Keratinocyte (primary cell): ENCODE measurements around the gene PCCA. TPM values are rescaled to one million over a fixed set of nuclear protein-coding genes. Genes with fewer than 3 reads are reported as not detected.

Experiments
- DNase-seq: peaks from one replicate; pipeline ENCODE4 v3.0.0-alpha.2; 2011; ENCODE audit warnings: low read depth, missing footprints, low spot score
- FAIRE-seq: peaks from 2 replicates; lab custom pipeline; 2011; peaks lifted over from hg19 to GRCh38; lab: Jason Lieb, UNC
- H2AFZ ChIP-seq: 2 replicates; pipeline ENCODE4 v1.6.0; 2012; ENCODE audit warnings: low read length, control low read depth, inconsistent platforms; ENCODE audit not compliant: control insufficient read depth
- H3K27ac ChIP-seq: 2 replicates; pipeline ENCODE4 v1.5.1; 2011; ENCODE audit warnings: low read length; ENCODE audit not compliant: control insufficient read depth, insufficient read depth
- H3K27me3 ChIP-seq: 3 replicates; pipeline ENCODE4 v1.6.0; 2011; ENCODE audit warnings: low read length; ENCODE audit not compliant: control insufficient read depth, insufficient read depth; ENCODE audit errors: extremely low read depth
- H3K36me3 ChIP-seq, 2 experiments: 2 replicates in 1 of 2; 3 replicates in 1 of 2; pipeline ENCODE4 v1.5.1; 2011; ENCODE audit warnings: low read length in 2 of 2, mild to moderate bottlenecking in 1 of 2; ENCODE audit not compliant: control insufficient read depth in 2 of 2, insufficient read depth in 2 of 2; ENCODE audit errors: extremely low read depth in 1 of 2
- H3K4me1 ChIP-seq: 3 replicates; pipeline ENCODE4 v1.5.1; 2011; ENCODE audit warnings: low read length; ENCODE audit not compliant: control insufficient read depth, insufficient read depth; ENCODE audit errors: extremely low read depth
- H3K4me2 ChIP-seq: 3 replicates; pipeline ENCODE4 v1.6.0; 2011; ENCODE audit warnings: low read depth, low read length; ENCODE audit not compliant: control insufficient read depth, insufficient read depth; ENCODE audit errors: extremely low read depth
- H3K4me3 ChIP-seq, 3 experiments: fragments of 200-600 bp in 1 of 3; sonication (generic) in 1 of 3; 2 replicates in 2 of 3; 3 replicates in 1 of 3; pipeline ENCODE4 v1.5.1; 2011 to 2016; ENCODE audit warnings: low read length in 3 of 3, mild to moderate bottlenecking in 3 of 3, control low read depth in 2 of 3, inconsistent platforms in 1 of 3, low read depth in 1 of 3, mixed read lengths in 1 of 3, mixed run types in 1 of 3, moderate library complexity in 1 of 3; ENCODE audit not compliant: control insufficient read depth in 2 of 3, insufficient read depth in 2 of 3; ENCODE audit errors: extremely low read depth in 1 of 3
- H3K79me2 ChIP-seq: 2 replicates; pipeline ENCODE4 v1.6.0; 2012; ENCODE audit warnings: low read length; ENCODE audit not compliant: control insufficient read depth, insufficient read depth
- H3K9ac ChIP-seq: 3 replicates; pipeline ENCODE4 v1.6.0; 2011; ENCODE audit warnings: low read length; ENCODE audit not compliant: control insufficient read depth, insufficient read depth; ENCODE audit errors: extremely low read depth
- H3K9me1 ChIP-seq: 3 replicates; pipeline ENCODE4 v1.6.0; 2011; ENCODE audit warnings: low read length; ENCODE audit not compliant: control insufficient read depth, insufficient read depth; ENCODE audit errors: extremely low read depth
- H3K9me3 ChIP-seq: 2 replicates; pipeline ENCODE4 v1.5.1; 2012; ENCODE audit warnings: low read depth, low read length; ENCODE audit not compliant: control insufficient read depth
- H4K20me1 ChIP-seq: 3 replicates; pipeline ENCODE4 v1.6.0; 2011; ENCODE audit warnings: low read length; ENCODE audit not compliant: control insufficient read depth, insufficient read depth; ENCODE audit errors: extremely low read depth
- EZH2 ChIP-seq: IDR thresholded peaks from one replicate; pipeline ENCODE4 v1.6.1; 2012; ENCODE audit warnings: inconsistent platforms, mild to moderate bottlenecking, low read length, moderate library complexity
- dilution Hi-C: fragments of 300-500 bp; cut with MboI; formaldehyde crosslinking; loops from one replicate; pipeline ENCODE4 v1.7.0; 2020; ENCODE audit warnings: low sequenced_read_pairs; ENCODE audit not compliant: extremely low pct_ligation_motif_present
- polyA plus RNA-seq, 5 experiments: library from polyadenylated mRNA; depleted of rRNA in 3 of 5; stranded (reverse) in 3 of 5; stranded (forward) in 1 of 5; unstranded in 1 of 5; fragments of >200 nt; gene quantifications; 1 replicate in 1 of 5; 2 replicates in 3 of 5; 3 replicates in 1 of 5; pipeline versions ENCODE4 v1.2.1 to v1.2.3, GENCODE V29; 2011 to 2012; ENCODE audit warnings: missing spikeins in 2 of 5, low read depth in 1 of 5, low replicate concordance in 1 of 5
- TF ChIP-seq, protein P1 (sequence below), 3 experiments: IDR thresholded peaks in 1 of 3; conservative IDR thresholded peaks in 1 of 3; optimal IDR thresholded peaks in 1 of 3; 2 replicates in 2 of 3; 3 replicates in 1 of 3; pipeline versions ENCODE3 to v1.5.1; 2011; ENCODE audit warnings: low read length in 3 of 3, mild to moderate bottlenecking in 3 of 3, moderate library complexity in 2 of 3, control low read depth in 1 of 3, inconsistent platforms in 1 of 3; ENCODE audit not compliant: insufficient read depth in 2 of 3; ENCODE audit errors: extremely low read depth in 1 of 3

PCCA gene
- polyA plus RNA-seq, 1 donor (not counting 4 experiments of a cell fraction or from before 2014, with no cell fraction given) = 8.1 TPM

- FAIRE-seq (peak; percentile 71), DNase-seq (no peak)
- no peaks in the 10 kb centered on the region for H3K9me1 ChIP-seq
- no peaks in the 10 kb centered on the region for H4K20me1 ChIP-seq
- H3K36me3 ChIP-seq = no peaks in the 10 kb centered on the region
- H3K4me3 ChIP-seq = no peak overlapping the region
- no peak overlapping the region for H2AFZ ChIP-seq
- H3K79me2 ChIP-seq = no peaks in the 10 kb centered on the region
- dilution Hi-C loops = no loop called here
- peaks cover 7% of the 10 kb centered on the region for H3K4me1 ChIP-seq
- H3K4me2 ChIP-seq = no peak overlapping the region
- H3K9me3 ChIP-seq = no peaks in the 10 kb centered on the region
- H3K27me3 ChIP-seq = no peaks in the 10 kb centered on the region
- H3K9ac ChIP-seq = no peak overlapping the region
- no peak overlapping the region for H3K27ac ChIP-seq
- TF ChIP-seq EZH2 = no peak
- TF ChIP-seq, protein P1, sequence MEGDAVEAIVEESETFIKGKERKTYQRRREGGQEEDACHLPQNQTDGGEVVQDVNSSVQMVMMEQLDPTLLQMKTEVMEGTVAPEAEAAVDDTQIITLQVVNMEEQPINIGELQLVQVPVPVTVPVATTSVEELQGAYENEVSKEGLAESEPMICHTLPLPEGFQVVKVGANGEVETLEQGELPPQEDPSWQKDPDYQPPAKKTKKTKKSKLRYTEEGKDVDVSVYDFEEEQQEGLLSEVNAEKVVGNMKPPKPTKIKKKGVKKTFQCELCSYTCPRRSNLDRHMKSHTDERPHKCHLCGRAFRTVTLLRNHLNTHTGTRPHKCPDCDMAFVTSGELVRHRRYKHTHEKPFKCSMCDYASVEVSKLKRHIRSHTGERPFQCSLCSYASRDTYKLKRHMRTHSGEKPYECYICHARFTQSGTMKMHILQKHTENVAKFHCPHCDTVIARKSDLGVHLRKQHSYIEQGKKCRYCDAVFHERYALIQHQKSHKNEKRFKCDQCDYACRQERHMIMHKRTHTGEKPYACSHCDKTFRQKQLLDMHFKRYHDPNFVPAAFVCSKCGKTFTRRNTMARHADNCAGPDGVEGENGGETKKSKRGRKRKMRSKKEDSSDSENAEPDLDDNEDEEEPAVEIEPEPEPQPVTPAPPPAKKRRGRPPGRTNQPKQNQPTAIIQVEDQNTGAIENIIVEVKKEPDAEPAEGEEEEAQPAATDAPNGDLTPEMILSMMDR (optimal IDR thresholded peaks at IDR 0.05 in 1 of 3, IDR thresholded peaks at IDR 0.05 in 1 of 3, conservative IDR thresholded peaks at IDR 0.05 in 1 of 3; ENCODE audit: extremely low read depth in 1 of 3, insufficient read depth in 2 of 3, low read length in 3 of 3) = no peak
Measured at GRCh38 chr13:100124265-100124664, 35.4 kb downstream of the PCCA start.

DNA sequence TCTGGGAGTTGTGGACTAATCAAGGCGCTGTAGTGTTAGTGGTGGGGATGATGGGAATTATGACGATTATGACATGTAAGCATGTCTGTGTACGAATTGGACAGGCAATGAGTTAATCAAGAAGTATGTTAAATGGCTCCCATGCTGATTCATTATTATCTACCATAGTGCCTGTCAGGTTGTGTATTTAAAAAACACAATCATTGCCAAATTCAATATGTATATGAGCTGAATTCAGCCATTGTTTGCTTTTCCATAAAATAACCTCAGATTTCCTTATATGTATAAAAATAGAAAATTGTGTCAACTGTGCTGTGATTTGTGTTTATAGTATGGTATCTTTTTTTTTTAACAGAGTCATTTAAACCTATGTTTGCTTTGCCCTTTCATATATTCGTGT lies 37.1 kb downstream of the PCCA start:
- no peaks in the 10 kb centered on the region for H3K36me3 ChIP-seq
- no peak overlapping the region for H3K27ac ChIP-seq

More for the DNA sequence above, 37.1 kb downstream of the PCCA start:
- Histone ChIP-seq H3K4me3 (no peak overlapping the region), H3K27me3 (no peaks in the 10 kb centered on the region), H3K9me3 (no peaks in the 10 kb centered on the region), H4K20me1 (no peaks in the 10 kb centered on the region), H3K9me1 (no peaks in the 10 kb centered on the region), H3K4me2 (no peak overlapping the region), H3K79me2 (no peaks in the 10 kb centered on the region), H3K4me1 (peaks cover 7% of the 10 kb centered on the region), H3K9ac (no peak overlapping the region), H2AFZ (no peak overlapping the region)
- dilution Hi-C loops = no loop called here
- FAIRE-seq = no peak
- DNase-seq = no peak
- TF ChIP-seq, protein P1 (optimal IDR thresholded peaks at IDR 0.05 in 1 of 3, IDR thresholded peaks at IDR 0.05 in 1 of 3, conservative IDR thresholded peaks at IDR 0.05 in 1 of 3; ENCODE audit: extremely low read depth in 1 of 3, insufficient read depth in 2 of 3, low read length in 3 of 3) = no peak
- no peak for TF ChIP-seq EZH2
